ENCODE results near the gene ACLY.

DNA sequence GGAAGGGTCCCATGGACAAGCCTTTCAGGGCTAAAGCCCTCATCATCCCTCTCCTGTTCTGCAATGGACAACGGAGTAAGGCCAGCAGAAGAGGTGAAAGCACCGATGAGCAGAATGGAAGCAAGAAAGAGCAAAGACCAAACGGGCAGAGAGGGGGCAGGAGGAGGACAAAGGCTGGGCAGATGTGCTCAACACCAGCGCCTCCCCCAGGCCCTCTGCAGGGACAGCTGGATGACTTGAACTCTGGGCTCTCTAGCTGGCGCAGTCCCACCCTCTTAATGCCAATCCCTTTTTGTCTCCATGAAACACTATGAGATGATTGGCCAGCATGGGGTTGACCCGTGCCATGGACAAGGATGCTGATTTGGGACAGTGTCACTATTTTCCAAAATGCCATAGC lies 22.0 kb downstream of the ACLY start:
- TF ChIP-seq, protein P1, sequence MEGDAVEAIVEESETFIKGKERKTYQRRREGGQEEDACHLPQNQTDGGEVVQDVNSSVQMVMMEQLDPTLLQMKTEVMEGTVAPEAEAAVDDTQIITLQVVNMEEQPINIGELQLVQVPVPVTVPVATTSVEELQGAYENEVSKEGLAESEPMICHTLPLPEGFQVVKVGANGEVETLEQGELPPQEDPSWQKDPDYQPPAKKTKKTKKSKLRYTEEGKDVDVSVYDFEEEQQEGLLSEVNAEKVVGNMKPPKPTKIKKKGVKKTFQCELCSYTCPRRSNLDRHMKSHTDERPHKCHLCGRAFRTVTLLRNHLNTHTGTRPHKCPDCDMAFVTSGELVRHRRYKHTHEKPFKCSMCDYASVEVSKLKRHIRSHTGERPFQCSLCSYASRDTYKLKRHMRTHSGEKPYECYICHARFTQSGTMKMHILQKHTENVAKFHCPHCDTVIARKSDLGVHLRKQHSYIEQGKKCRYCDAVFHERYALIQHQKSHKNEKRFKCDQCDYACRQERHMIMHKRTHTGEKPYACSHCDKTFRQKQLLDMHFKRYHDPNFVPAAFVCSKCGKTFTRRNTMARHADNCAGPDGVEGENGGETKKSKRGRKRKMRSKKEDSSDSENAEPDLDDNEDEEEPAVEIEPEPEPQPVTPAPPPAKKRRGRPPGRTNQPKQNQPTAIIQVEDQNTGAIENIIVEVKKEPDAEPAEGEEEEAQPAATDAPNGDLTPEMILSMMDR (conservative IDR thresholded peaks at IDR 0.05 in 1 of 2, IDR thresholded peaks at IDR 0.05 in 1 of 2; ENCODE audit: extremely low read depth in 1 of 2, insufficient read depth in 1 of 2, low read depth in 1 of 2, low read length in 2 of 2): no peak
- no peak for TF ChIP-seq EZH2 (IDR thresholded peaks at IDR 0.05; ENCODE audit: borderline replicate concordance, low read length)

All from mammary epithelial cell (primary cell).